HG03045 (cell line): Measurements from ENCODE around the gene MYO10.
A peak's percentile ranks its signal among the peaks of the same experiment; 100 is the strongest.
"Not testable (repeated sequence)": the region's sequence is repeated elsewhere in the genome, so short reads cannot be mapped to it uniquely, and the experiment has no call there.

Experiments
- ATAC-seq: cut with Tn5 transposase; IDR thresholded peaks from one replicate; pipeline ENCODE4 v1.9.1; 2021; ENCODE audit warnings: mild to moderate bottlenecking, moderate library complexity; ENCODE audit not compliant: unreplicated experiment

MYO10 gene

DNA sequence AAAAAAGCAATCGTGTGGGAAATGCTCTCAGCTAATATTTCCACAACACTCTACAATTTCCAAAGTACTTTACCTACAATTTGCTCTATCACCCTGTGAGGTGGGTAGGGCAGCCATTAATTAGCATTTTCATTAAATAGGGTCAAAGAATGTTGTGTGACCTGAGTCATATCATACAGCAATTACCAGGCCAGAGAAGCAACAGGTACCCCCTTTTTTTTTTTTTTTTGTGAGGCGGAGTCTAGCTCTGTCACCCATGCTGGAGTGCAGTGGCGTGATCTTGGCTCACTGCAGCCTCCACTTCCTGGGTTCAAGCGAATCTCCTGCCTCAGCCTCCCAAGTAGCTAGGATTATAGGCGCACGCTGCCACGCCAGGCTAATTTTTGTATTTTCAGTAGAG lies 210.5 kb downstream of the MYO10 start:
- no peak for ATAC-seq

DNA sequence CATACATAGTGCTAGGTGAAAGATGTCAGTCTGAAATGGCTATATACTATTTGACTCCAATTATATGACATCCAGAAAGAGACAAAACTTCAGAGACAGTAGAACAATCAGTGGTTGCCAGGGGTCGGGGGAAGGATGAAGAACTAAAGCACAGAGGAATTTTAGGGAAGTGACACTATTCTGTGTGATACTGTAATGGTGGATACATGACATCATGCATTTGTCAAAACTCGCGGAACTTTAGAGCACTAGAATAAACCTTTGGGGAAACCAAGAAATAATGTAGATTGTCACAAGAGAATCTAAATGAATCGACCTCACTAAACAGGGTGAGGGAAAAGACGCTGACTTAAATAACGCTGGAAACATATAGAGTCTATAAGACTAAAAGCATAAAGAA lies 212.3 kb downstream of the MYO10 start:
- no peak for ATAC-seq

DNA sequence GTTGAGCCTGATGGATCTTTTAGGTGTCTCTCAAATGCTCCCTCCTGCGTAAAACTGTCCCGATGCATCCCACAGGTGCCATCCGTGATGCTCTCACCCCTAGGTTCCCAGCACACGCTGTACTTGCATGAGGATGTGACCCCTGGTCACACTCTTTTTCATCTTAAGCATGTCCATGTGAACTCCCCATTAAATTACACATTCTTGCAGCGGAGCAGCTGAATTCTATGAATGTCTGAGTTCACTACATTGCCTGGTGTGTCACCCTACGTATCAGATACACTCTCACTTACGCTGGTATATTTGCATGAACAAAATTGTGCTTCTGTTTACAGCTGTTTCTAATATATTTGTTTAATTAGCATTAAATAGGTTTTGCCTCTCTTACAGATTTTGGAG lies 214.0 kb downstream of the MYO10 start:
- ATAC-seq: no peak

DNA sequence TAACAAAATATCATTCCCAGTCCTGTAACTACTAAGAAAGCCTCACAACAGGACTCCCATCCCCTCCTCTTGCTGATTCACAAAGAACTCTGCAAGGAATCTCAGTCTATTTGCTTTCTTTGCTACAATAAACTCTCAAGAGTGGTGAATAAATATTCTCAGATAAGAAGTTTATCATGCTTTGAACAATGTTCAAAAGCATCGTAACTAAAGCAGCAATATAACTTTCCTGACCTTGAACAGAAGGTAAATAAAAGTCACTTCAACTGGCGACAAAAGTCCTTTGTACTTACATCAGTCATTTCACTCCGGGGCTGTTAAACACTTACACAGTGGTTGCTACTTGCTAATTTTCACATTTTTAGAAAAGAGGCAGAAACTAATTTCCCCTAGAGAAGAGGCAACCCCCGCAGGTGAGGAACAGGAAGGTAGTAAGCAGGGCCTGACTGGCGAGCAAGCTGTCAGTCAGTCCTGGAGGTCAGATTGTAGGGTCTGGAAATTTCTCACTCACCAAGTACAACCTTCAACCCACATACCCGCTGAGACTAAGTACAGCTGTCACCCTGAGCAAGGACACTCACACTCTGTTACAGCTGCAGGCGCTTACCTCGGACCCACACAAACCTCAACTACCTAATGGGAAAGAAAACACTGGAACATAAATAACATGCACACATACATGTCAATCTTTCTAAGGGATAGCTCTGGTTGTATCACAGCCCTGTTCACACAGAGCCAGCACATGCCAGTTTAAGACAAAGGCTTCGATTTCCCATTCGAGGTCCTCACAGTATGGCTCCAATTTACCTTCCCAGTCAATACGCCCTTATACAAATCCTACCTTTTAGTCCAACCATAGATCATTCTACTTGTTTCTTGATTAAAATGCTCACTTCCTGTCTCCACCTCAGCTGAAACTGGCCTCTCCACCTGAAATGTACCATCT lies 214.7 kb downstream of the MYO10 start:
- ATAC-seq: no peak

DNA sequence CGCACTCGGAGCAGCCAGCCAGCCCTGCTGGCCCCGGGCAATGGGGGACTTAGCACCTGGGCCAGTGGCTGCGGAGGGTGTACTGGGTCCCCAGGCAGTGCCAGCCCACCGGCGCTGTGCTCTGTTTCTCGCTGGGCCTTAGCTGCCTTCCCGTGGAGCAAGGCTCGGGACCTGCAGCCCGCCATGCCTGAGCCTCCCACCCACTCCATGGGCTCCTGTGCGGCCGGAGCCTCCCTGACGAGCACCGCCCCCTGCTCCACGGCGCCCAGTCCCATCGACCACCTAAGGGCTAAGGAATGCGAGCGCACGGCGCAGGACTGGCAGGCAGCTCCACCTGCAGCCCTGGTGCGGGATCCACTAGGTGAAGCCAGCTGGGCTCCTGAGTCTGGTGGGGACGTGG lies 218.1 kb downstream of the MYO10 start:
- ATAC-seq: not testable (repeated sequence)

DNA sequence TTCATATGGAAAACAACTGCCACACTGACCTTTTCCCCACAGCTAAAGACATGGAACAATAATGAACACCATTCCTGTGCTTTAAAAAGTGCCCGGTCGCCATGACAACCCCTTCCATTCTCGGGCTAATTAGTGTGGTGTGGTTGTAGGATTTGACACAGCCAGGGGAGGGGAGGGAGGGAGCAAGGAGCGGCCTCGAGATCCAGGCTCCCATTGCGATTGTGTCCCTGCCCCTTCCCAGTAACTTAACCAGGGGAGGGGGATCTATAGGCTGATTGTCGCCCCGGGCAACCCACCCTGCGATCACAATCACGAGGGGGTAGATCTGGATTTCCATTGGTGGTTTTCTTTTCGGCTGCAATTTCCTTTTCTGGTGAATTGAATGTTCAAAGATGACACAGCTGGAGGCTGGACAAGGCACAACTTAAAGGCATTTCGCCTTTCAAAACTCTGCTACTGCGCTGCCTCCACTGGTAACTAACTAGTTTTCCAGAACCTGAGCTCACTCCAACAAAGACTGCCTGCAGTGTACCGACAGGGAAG lies 222.6 kb downstream of the MYO10 start:
- ATAC-seq: no peak

DNA sequence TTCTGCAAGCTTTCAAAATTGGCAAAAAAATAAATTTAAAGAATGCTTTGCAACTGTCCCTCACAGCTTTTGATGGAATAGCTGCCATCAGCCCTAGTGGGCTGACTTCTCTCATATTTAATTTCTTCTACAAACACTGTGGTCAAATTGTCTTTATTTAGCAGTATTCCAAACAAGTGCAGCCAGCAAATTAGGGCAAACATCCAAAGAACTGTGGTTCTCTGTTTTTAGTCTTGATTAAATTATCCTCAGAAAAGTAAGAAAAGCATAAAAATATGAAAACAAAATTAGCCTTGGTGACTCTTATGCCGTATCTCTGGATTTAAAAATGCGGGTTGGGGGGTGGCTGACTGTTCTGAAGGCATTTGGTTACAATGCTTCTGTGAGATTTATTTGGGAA lies 223.5 kb downstream of the MYO10 start:
- ATAC-seq: no peak

DNA sequence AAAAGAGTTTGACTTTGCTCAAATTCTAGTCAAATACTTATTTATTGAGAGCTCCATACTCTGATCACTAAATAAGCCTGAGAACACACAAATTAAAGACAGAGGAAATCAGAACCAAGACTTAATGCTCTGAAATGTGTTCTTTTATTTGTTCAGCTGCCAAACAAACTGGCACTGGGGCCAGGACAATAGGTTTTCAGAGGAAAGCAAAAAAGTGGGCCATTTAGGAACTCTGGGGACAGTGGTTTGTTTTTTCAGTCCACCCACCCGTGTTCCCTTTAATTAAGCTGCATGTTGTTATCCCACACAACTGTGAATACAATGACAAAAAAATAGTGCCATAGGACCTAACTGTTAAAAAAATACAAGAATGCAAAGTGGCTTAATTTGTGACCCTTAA lies 223.9 kb downstream of the MYO10 start:
- ATAC-seq: no peak

DNA sequence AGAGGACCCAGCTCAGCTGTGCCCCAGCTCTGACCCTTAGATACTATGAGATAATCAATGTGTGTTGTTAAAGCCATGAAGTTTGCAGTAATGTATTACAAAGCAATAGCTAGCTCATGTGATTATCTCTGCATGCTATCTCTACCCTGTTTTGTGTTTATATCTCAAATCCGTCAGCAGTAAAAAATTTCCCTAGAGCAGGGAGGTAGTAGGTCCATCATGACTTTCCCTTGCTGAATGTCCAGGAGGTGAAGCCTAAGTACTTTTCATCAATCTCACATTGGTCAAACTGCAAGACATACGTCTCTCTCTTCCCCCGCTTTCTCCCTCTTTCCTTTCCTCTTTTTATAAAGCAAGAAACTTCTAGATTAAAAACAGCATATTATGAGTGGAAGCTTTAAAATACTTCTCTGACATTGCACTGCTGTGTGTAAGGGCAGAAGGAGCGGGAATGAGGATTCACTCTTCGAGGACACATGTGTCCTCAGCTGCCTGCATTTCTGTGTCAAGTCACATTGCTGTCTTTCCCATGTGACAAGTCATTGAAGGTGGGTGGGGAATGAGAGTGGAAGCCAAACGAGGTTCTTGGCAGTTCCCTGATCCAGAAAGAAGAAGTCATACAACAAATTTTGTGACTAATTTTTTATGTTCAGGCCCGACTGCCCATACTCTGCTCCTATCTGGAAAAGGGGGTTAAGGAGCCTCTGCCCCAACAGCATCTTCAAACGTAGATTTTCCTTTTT lies 226.2 kb downstream of the MYO10 start:
- no peak for ATAC-seq

DNA sequence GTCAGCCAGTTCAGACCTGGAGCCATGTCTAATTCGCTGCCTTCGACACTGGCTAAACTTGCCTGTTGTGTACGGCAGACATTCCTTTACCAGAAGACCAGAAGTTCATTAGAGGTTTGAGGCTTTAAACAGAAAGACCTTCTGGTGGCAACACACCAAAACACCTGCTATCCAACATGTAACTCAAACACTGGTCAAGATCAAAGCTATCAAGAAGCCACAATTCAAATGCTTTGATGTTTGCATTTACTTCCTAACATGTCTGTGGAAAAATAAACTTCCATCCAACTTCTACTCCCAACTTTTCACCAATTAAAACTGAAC lies 228.3 kb downstream of the MYO10 start:
- no peak for ATAC-seq

DNA sequence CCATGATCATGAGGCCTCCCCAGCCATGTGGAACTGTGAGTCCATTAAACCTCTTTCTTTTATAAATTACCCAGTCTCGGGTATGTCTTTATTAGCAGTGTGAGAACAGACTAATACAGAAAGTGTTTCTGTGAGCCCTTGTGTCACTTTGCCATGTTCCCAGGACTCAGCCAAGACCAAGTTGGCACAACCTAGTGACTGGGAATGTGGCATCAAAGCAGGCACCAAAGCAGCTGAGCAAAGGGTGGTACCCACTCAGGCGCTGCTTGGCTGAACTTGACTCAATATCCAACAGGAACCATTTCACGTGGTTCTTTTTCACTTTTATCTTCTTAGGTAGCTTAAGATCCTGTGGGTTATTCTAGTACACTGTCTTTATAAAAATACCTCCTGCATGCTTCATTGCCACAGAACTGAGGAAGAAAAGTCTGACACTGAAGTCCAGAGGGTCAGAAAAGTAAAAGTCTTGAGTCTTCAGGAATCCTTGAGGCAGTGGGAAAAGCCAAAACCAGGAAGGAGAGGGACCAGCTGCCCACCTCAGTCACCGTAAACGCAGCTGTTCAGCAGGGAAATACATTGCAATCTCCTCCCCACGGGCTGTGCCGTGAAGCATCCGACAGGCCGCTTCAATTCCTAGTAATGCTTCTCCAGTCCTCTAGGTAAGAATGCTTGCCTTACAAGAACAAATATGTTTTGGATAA lies 228.8 kb downstream of the MYO10 start:
- no peak for ATAC-seq

DNA sequence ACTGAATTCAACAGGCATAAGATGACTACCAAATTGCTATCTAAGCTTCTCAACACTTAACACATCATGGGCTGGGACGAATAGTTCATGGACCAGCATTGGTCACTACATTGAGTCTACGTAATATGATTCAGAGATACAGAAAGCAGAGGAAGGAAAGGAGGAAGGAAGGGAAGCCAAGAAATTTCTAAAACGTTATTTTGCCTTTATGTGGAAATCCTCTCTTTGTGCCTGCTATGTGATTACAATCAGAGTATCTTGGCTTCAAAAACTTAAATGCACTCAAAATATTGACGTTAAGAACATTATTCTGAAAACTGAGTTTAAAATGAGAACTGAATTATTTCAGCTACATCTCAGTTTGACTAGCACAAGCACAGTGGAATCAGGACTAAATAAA lies 231.1 kb downstream of the MYO10 start:
- ATAC-seq: no peak

DNA sequence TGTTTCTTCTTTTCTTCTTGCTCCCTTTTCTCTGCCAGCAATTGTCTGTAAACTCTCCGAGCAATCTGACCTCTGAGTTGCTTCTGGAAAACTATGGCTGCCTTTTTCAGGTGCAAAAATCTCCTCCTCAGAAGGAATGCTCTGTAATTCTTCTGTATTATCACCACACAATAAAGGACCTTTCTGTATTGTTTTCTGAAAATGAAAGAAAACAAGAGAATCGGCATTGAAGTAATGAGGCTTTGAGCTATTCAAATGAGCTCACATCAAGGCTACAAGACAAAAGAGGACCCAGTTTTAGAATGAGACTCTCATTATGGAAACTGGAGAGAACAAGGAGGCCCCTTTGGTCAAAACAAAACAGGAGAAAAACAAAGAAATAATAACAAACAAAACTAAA lies 233.1 kb downstream of the MYO10 start:
- ATAC-seq: no peak

DNA sequence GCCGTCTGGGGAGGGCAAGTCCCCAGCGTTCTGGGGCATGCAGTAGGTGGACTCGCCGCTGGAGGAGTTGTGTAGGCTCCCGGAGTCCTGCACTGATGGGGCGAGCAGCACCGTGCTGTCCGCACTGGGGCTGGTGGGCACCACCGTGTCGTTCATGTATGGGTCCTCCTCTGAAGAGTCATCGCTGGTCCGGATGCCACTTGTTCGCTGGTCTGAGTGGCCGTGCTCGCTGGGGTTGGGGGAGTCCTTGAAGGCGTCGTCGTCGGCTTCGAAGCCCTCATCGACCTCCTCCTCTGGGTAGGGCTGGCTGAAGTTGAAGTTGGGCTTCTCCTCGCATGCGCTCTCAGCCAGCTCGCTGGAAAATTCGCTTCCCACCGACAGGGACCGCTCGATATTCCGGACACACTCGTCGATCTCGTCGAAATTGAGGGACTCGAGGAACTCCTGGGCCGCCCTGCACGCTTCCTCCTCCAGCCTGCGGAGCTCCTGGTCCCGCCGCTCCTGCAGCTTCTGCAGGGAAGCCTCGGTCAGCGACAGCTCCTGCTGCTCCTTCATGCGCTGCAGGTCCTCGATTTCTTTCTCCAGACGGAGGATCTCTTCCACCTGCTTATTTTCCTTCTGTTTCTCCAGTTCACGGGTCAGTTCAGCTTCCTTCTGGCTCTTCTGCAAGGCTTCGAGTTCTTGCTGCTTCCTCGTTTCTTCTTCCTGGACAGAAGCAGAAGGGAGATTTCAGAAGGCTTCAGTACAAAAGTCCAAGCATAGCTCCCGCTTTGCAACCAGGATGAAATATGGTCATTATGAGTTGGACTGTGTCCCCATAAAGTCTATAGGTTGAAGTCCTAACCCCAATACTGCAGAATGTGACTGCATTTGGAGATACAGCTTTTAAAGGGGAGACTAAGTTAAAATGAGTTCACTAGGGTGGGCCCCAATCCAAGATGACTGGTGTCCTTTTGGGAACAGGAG lies 234.7 kb downstream of the MYO10 start:
- no peak for ATAC-seq

DNA sequence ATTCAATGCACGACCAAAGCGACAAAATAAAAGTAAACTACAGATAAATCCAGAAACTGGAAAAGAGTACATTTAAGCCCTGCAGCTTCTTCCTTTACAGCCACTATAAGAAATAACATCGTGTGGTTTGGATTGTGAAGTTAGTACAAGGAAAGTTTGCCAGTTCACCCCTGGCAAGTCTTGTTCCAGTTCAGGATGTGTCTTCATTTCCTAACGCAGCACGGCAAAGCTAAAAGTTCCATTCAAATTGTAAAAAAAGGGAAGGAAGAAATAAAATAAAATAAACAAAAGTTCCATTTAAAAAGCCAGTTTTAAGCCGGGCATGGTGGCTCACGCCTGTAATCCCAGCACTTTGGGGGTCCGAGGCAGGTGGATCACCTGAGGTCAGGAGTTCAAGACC lies 236.0 kb downstream of the MYO10 start:
- ATAC-seq: no peak

DNA sequence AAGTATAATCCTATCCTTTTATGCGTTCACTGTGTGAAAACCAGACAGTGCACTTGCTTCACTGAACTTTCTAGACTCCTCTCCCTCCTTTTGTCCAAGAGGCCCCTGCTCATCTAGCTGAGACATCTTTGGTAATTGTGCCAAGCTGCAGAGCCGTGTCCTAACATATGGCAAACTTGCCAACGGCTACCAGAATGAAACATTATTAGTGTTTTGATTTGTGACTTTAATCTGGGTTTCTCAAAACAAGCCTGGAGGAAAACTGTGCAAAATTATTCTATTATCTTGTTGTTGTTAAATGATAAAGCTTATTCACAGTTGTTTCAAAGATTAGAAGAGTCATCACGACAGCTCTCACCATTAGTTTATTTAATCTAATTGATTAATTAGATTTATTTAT lies 240.3 kb downstream of the MYO10 start:
- no peak for ATAC-seq

DNA sequence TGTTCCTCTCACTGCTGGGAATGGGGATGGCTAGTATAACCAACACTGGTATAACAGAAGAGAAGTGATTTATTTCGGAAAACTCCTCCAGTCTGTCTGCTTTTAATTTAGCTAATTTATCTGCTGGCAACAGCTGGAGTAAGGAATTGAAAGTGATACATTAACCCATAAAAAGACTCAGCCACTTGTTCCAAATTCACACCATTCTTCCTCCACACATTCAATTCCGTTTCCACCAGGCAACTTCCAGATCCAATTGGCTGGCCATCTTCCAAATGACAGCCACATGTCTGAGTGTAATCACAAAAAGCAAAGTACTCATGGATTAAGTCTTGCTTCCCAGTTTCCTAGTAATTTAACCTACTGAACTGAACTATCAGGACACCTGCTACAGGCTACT lies 242.2 kb downstream of the MYO10 start:
- ATAC-seq: no peak

DNA sequence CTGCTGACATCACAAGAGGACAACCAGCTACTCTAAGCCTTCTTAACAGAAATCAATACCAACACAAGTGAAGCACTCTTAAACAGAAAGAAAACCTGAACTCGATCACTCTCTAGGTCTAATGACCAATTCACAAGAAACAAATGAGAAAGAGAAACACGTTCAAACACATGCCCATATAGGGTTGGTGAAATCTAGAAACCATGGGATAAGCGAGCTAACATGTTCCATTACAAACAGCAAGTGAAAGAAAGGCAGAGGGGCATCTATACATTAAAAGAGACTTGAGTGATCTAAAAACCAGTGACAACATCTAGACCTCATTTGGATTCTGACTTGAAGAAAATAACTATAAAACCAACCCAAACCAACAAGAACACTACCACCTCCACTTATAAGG lies 244.4 kb downstream of the MYO10 start:
- ATAC-seq: no peak

DNA sequence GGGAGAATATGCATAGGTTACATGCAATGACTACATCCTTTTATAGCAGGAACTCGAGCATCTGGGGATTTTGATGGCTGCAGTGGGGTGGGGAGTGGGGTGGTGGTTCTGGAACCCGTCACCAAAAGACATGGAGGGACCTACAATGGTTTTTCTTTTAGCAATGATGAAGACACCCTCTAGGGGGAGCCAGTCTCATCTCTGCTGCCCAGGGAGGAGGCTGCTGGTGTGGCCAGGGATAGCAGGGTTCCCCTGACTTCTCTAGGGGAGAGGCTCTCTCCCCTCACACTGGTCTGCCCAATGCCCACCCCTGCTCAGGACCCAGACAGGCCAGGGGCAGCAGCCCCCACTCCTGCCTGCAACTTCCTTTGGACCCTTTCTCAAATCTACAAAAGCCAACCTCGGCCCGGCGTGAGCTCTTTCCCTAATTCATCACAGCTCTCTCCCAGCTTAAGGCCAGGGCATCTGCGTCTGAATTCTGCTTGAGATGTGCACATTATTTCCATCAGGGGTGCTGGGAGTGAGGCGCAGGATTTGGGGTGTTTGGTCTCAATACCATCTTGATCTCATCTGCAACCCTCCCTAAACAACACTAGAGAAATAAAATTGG lies 245.7 kb downstream of the MYO10 start:
- ATAC-seq: peak; percentile 47

DNA sequence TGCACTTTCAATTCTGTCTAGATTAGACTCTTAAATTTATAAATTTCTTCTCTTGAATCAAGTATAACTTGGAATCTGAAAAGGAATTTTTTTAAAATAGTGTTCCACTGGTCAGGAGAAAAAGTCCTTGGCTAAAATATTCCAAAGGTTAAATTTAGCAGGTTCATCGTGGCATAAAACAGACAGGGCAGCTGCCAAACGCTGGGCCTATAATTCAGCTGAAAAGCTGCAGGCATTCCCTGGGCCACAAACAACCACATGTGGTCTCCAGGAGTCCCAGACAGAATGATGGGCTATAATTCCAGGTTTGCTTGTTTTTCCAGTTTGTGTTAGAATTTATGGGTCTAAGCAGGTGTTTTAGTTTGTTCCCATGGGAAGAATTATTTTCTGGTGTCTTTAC lies 248.2 kb downstream of the MYO10 start:
- ATAC-seq: no peak
